ENCODE measurements around the gene NODAL.
A peak's percentile ranks its signal among the peaks of the same experiment; 100 is the strongest.

Gene NODAL

DNA sequence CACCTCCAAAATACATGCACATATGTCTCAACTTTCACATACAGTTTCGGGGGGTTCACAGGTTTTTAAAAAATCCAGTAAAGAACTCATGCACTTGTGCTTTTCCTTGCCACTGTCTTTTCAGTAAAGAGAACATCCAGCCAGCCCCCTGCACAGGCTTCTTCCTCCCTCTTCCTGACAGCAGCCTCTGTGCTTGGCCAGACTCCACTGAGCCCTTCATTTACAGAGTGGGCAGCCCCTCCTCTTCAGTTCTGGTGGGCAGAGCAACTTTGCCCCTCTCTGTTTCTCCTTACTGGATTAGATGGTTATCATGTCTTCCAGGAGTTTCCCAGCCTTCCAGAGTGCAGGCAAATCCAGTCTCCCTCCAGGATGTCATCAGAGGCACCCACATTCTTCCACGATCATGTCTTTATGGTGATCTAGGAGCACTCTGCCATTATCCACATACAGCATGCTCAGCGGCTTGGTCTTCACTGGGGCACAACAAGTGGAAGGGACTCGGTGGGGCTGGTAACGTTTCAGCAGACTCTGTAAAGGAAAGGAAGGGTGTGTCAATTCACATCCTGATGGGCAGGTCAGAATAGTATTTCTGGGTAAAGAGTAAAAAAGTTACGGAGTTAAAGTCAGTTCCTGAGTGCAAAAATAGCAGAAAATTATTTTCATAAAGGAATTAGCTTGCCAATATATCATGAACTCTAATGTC, 8.8 kb downstream of the NODAL start:
- no peak for ATAC-seq (replicated peaks)
- Mint-ChIP-seq H3K36me3 (peaks cover 5 to 7% of the 10 kb centered on the region in 2 donors), H3K4me3 (no peak overlapping the region), H3K4me1 (peaks cover 6 to 10% of the 10 kb centered on the region in 2 donors), H3K27ac (no peak overlapping the region), H3K9me3 (no peaks in the 10 kb centered on the region), H3K27me3 (no peaks in the 10 kb centered on the region)
- DNase-seq = no peak

DNA sequence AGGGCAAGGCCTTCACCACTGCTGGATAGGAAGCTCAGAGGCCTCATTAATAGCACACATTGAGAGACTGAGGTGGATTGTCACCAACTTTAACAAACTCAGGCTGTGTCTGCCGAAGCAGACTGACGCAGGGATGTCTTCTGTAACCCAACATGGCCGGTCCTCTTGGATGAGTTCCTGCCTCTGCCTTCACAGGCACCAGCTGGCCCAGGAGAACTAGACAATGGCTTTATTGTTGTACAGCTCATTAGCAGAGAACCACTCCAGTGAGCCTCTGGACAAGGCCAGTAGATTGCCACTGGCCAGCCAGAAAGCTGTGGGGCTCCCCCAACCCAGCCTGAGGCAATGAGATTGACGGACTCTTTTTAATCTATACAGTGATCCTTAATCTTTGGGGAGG, 9.4 kb downstream of the NODAL start:
- Mint-ChIP-seq H3K9me3 (no peaks in the 10 kb centered on the region), H3K27me3 (no peaks in the 10 kb centered on the region), H3K4me3 (no peak overlapping the region), H3K4me1 (peaks cover 6 to 10% of the 10 kb centered on the region in 2 donors), H3K36me3 (peaks cover 6 to 7% of the 10 kb centered on the region in 2 donors), H3K27ac (no peak overlapping the region)
- DNase-seq = no peak
- ATAC-seq (replicated peaks) = no peak

DNA sequence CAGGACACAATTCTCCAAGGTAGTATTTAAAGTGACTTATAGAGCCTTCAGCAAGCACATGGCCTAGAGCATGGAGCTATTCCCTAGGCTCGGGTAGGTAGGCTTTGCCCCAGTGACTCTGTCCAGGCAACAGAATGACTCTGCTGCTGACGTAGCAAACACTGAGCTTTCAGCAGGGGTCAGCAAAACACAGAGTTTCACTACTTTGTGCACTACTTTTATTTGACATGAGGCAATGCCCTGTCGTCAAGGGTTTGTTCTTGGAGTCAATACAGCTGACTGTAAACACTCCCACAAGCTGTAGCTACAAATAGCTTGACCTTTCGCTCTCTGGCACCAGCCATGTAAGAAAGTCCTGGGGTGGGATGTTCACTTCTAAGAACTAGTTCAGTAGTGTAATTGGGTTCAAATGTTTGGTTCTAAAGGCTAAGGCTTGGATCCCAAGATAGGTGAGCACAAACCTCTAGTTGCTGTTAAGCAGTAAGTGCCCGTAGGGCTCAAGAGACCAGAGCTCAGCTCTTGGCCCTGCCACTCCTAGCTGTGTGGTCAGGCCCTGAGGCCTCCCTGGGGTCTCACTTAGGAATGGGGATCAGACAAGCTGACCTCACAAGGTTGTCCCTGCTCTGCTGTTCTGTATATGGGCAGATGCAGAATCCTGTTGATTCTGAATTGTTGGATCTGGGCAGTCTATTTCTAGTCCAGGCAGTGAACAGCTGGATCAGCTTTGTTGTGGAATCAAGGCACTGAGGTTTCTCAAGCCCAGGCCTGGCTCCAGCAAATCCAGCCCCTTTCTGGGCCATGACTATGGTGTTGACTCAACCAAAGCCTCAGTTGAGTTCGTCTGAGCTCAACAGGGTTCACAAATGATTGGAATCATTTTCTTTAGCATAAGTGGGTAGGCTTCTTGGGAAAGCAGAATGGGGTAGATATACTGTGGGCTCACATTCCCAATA, 10.7 kb downstream of the NODAL start:
- ATAC-seq (replicated peaks) (no peak), DNase-seq (no peak)
- H3K4me1 Mint-ChIP-seq = peaks cover 6 to 10% of the 10 kb centered on the region in 2 donors
- no peaks in the 10 kb centered on the region for H3K9me3 Mint-ChIP-seq
- H3K36me3 Mint-ChIP-seq = peaks cover 9 to 12% of the 10 kb centered on the region in 2 donors
- H3K27me3 Mint-ChIP-seq = no peaks in the 10 kb centered on the region
- H3K4me3 Mint-ChIP-seq = no peak overlapping the region
- no peak overlapping the region for H3K27ac Mint-ChIP-seq

DNA sequence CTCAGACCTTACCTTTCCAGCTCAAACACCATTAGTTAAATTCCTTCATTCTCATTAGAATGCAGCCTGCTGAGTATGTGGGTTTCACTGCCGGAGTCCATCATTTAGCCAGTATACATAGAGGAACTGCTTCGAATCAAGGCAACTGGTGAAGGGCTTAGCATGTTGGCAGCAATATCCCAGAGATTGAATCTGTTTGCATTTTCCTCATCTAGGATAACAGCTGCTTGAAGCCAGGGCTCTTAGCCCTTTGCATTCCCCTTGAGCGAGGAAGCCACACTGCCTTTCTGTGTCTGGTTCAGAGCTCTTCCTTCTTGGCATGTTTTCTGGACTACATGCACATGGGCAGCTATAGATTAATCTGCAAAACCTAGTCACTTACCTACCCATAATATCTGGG, 14.7 kb downstream of the NODAL start:
- Mint-ChIP-seq H3K27me3 (no peaks in the 10 kb centered on the region), H3K27ac (no peak overlapping the region), H3K4me1 (no peaks in the 10 kb centered on the region), H3K36me3 (peaks cover 22 to 42% of the 10 kb centered on the region in 2 donors), H3K4me3 (no peak overlapping the region), H3K9me3 (no peaks in the 10 kb centered on the region)
- no peak for ATAC-seq (replicated peaks)
- no peak for DNase-seq

DNA sequence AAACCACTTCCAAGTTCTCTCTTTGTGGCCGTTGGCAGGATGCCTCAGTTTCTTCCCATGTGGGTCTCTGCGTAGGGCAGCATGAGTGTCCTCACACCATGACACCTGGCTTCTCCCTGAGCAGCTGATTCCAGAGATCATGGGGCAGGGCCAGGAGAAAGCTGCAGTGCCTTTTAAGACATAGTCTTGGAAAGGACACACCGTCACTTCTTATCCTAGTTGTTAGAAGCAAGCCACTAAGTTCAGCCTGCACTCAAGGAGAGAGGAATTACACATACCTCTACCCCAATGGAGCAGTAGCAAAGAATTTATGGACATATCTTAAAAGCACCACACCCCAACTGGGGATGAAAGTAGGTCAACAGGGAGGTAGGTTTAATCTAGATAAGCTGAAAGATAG, 16.4 kb downstream of the NODAL start:
- Mint-ChIP-seq H3K4me3 (no peak overlapping the region), H3K4me1 (no peaks in the 10 kb centered on the region), H3K9me3 (no peaks in the 10 kb centered on the region), H3K27me3 (no peaks in the 10 kb centered on the region), H3K27ac (no peak overlapping the region), H3K36me3 (peaks cover 25 to 46% of the 10 kb centered on the region in 2 donors)
- DNase-seq = no peak
- no peak for ATAC-seq (replicated peaks)

DNA sequence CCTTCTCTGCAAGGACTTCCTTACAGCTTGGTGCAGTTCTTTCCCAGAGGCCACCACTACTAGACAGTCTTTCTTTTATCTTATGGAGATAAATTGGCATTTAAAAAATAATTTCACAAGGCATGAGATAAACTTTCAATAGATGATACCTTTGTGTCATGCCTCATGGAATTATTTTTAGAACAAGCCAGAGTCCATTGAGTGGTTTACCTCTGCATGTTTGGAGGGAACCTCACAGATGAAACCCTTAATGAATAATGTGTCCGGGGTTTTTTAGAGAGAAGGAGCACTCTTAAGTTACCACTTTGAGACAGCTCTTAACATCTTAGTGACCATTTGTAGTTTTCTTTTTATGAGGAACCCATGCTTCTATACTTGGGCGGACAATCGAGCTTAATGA, 17.2 kb downstream of the NODAL start:
- no peaks in the 10 kb centered on the region for H3K9me3 Mint-ChIP-seq
- ATAC-seq (replicated peaks) (no peak), DNase-seq (no peak)
- H3K27me3 Mint-ChIP-seq = no peaks in the 10 kb centered on the region
- H3K4me3 Mint-ChIP-seq = no peak overlapping the region
- peaks cover 32 to 54% of the 10 kb centered on the region in 2 donors for H3K36me3 Mint-ChIP-seq
- H3K27ac Mint-ChIP-seq = no peak overlapping the region
- H3K4me1 Mint-ChIP-seq = no peaks in the 10 kb centered on the region

GRCh38 chr10:70418713-70419112, 22.8 kb downstream of the NODAL start:
- no peaks in the 10 kb centered on the region for H3K27me3 Mint-ChIP-seq
- peaks cover 0 to 1% of the 10 kb centered on the region in 2 donors for H3K9me3 Mint-ChIP-seq
- no peak overlapping the region for H3K4me3 Mint-ChIP-seq
- H3K4me1 Mint-ChIP-seq = peaks cover 3 to 31% of the 10 kb centered on the region in 2 donors
- DNase-seq (no peak), ATAC-seq (replicated peaks) (no peak)
- H3K27ac Mint-ChIP-seq = no peak overlapping the region
- peaks cover 27 to 30% of the 10 kb centered on the region in 2 donors for H3K36me3 Mint-ChIP-seq

DNA sequence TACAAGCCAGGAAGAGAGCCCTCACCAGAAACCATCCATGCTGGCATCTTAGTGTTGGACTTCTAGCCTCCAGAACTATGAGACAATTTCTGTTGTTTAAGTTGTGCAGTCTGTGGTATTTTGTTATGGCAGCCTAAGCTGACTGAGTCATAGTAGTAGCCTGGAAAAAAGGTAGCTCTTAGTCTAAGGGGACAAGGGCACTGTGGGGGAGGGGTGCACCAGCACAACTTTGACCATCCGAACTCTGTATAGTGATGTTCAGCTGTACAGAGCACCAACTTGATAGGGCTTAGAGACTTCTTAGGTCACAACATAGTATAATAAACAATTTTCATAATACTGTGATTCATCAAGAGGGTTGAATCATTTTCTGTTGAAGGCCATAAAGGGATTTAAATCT, 23.3 kb downstream of the NODAL start:
- DNase-seq (no peak), ATAC-seq (replicated peaks) (no peak)
- Mint-ChIP-seq H3K4me1 (peaks cover 3 to 31% of the 10 kb centered on the region in 2 donors), H3K27ac (no peak overlapping the region), H3K9me3 (peaks cover 0 to 1% of the 10 kb centered on the region in 2 donors), H3K36me3 (peaks cover 25 to 26% of the 10 kb centered on the region in 2 donors), H3K27me3 (no peaks in the 10 kb centered on the region), H3K4me3 (no peak overlapping the region)

- H3K4me1 Mint-ChIP-seq = peaks cover 3 to 35% of the 10 kb centered on the region in 2 donors
- peaks cover 0 to 1% of the 10 kb centered on the region in 2 donors for H3K9me3 Mint-ChIP-seq
- no peaks in the 10 kb centered on the region for H3K27me3 Mint-ChIP-seq
- DNase-seq (no peak), ATAC-seq (replicated peaks) (no peak)
- H3K4me3 Mint-ChIP-seq = no peak overlapping the region
- peaks cover 19 to 22% of the 10 kb centered on the region in 2 donors for H3K36me3 Mint-ChIP-seq
- no peak overlapping the region for H3K27ac Mint-ChIP-seq
Observed at GRCh38 chr10:70417568-70417967, 23.9 kb downstream of the NODAL start.

GRCh38 chr10:70412356-70412755, 29.1 kb downstream of the NODAL start:
- H3K4me1 Mint-ChIP-seq = peaks cover 18 to 48% of the 10 kb centered on the region in 2 donors

GRCh38 chr10:70410608-70411007, 30.9 kb downstream of the NODAL start:
- Mint-ChIP-seq H3K36me3 (peaks cover 17 to 29% of the 10 kb centered on the region in 2 donors), H3K27ac (no peak overlapping the region), H3K4me3 (no peak overlapping the region)

More at GRCh38 chr10:70412356-70412755, 29.1 kb downstream of the NODAL start:
- ATAC-seq (replicated peaks) (no peak), DNase-seq (no peak)
- Mint-ChIP-seq H3K27ac (no peak overlapping the region), H3K9me3 (peaks cover 0 to 1% of the 10 kb centered on the region in 2 donors), H3K36me3 (peaks cover 19 to 25% of the 10 kb centered on the region in 2 donors), H3K27me3 (no peaks in the 10 kb centered on the region), H3K4me3 (no peak overlapping the region)

GRCh38 chr10:70409772-70410171, 31.7 kb downstream of the NODAL start:
- Mint-ChIP-seq H3K4me1 (peaks cover 28 to 50% of the 10 kb centered on the region in 2 donors), H3K9me3 (no peaks in the 10 kb centered on the region), H3K27me3 (no peaks in the 10 kb centered on the region), H3K27ac (no peak overlapping the region), H3K36me3 (peaks cover 15 to 31% of the 10 kb centered on the region in 2 donors), H3K4me3 (no peak overlapping the region)
- DNase-seq (no peak), ATAC-seq (replicated peaks) (no peak)

More at GRCh38 chr10:70410608-70411007, 30.9 kb downstream of the NODAL start:
- no peak for ATAC-seq (replicated peaks)
- DNase-seq = no peak
- no peaks in the 10 kb centered on the region for H3K27me3 Mint-ChIP-seq
- H3K9me3 Mint-ChIP-seq = no peaks in the 10 kb centered on the region
- H3K4me1 Mint-ChIP-seq = peaks cover 19 to 50% of the 10 kb centered on the region in 2 donors

- DNase-seq (no peak), ATAC-seq (replicated peaks) (peak in 1 of 2 donors; percentile 7)
- H3K4me3 Mint-ChIP-seq = peak overlapping the region; percentile 95
- H3K36me3 Mint-ChIP-seq = peaks cover 8 to 20% of the 10 kb centered on the region in 2 donors
- H3K27ac Mint-ChIP-seq = peak overlapping the region; percentile 94
- no peaks in the 10 kb centered on the region for H3K9me3 Mint-ChIP-seq
- peaks cover 22 to 42% of the 10 kb centered on the region in 2 donors for H3K4me1 Mint-ChIP-seq
- no peaks in the 10 kb centered on the region for H3K27me3 Mint-ChIP-seq
Observed at GRCh38 chr10:70405037-70405824, 36.2 kb downstream of the NODAL start.

DNA sequence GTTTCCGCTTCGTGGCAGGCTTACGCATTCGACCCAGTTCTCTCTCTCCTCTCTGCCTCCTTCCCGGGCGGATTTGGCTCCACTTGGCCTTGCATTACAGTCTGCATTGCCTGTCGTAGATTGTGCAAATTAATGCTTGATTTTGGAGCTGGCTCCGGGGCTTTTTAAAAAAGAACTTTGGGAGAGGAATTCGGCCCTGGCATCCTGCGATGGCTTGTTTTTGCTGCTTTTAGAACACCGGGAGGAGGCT, 36.8 kb downstream of the NODAL start:
- Mint-ChIP-seq H3K9me3 (no peaks in the 10 kb centered on the region), H3K4me1 (peaks cover 21 to 39% of the 10 kb centered on the region in 2 donors), H3K27ac (peak overlapping the region; percentile 94), H3K4me3 (peak overlapping the region; percentile 95), H3K27me3 (no peaks in the 10 kb centered on the region), H3K36me3 (peaks cover 6 to 17% of the 10 kb centered on the region in 2 donors)
- DNase-seq (no peak), ATAC-seq (replicated peaks) (peak in 1 of 2 donors; percentile 21)
